Ishikawa (cell line): ENCODE measurements around the gene TEP1.

Experiments used
- EP300 ChIP-seq: IDR thresholded peaks from 2 replicates; pipeline ENCODE4 v1.6.1; 2012; ENCODE audit warnings: borderline replicate concordance
- MAX ChIP-seq: IDR thresholded peaks from 2 replicates; pipeline ENCODE4 v1.6.1; 2012
- RAD21 ChIP-seq: IDR thresholded peaks from 2 replicates; pipeline ENCODE4 v1.6.1; 2012; ENCODE audit warnings: low read depth
- REST ChIP-seq: IDR thresholded peaks from 2 replicates; pipeline ENCODE4 v1.6.1; 2012; ENCODE audit warnings: low read depth, mild to moderate bottlenecking
- TAF1 ChIP-seq: IDR thresholded peaks from 2 replicates; pipeline ENCODE4 v1.6.1; 2012; ENCODE audit warnings: low read depth, mild to moderate bottlenecking
- TEAD4 ChIP-seq: IDR thresholded peaks from 2 replicates; pipeline ENCODE4 v1.6.1; 2012

- TF ChIP-seq TEAD4 (no peak), MAX (no peak), EP300 (no peak), REST (no peak), RAD21 (no peak), TAF1 (no peak)
Observed at GRCh38 chr14:20372796-20373195, 40.5 kb downstream of the TEP1 start.
